LNCAP (cell line): ENCODE data around the gene COA1.

Experiments
- CTCF ChIP-seq: fragments of 450-650 bp; IDR thresholded peaks from 2 replicates; pipeline ENCODE4 v1.5.1; 2017; ENCODE audit warnings: mild to moderate bottlenecking

Gene COA1

GRCh38 chr7:43612599-43613589, 116.4 kb downstream of the COA1 start:
- no peak for TF ChIP-seq CTCF

DNA sequence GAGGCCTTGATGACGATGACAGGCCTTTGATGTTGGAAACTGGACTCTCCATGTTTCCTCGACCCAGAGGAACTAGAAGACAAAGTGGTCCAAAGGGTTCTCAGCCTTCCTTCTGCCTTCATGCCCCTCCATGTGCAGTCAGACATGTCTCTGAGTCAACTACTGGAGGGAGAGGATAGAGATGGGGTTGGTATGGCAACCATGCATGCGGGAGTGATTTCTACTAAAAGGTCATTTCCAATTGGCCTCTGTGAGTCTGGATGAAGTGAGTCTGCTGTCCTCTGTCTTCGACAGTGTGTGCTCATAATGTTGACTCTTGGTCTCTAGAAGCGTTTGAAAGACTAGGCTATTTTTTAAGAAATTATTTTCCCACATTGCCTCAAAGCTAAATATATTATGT, 117.2 kb downstream of the COA1 start:
- TF ChIP-seq CTCF = no peak

DNA sequence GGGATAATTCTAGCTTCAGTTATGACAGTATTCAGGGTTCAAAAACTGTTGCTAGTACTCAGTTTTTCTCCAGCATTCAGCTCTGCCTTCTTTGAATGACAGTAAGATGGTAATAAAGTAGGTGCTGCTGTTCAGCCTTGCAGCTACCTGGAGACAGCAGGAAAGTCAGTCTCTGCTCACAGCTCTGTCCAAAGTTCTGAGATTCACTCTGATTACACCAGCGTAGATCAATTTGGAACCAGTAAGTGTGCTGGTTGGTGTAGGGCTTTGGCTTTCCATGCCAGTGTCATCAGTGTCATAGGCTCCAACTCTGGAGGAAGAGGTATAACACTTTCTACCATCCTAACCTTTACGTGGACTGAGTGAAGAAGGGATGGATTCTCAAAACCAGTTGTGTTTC, 120.2 kb downstream of the COA1 start:
- no peak for TF ChIP-seq CTCF

- no peak for TF ChIP-seq CTCF
Observed at GRCh38 chr7:43604251-43604650, 125.1 kb downstream of the COA1 start.

- no peak for TF ChIP-seq CTCF
Observed at GRCh38 chr7:43602256-43602655, 127.1 kb downstream of the COA1 start.

- no peak for TF ChIP-seq CTCF
Observed at GRCh38 chr7:43600056-43600455, 129.3 kb downstream of the COA1 start.

DNA sequence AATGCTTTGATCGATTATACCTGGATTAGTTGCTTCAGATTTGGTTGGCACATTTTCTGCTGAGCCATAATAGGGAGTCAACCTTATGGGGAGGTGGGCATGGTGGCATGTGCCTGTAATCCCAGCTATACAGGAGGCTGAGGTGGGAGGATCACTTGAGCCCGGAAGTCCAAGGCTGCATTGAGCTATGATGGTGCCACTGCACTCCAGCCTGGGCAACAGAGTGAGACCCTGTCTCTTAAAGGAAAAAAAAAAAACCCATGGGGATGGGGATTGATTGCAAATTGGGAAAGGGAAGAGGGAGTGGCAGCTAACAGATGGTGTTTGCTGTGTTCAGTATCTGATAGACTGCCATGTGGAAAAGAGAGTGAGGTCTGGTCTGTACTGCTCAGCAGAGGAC, 135.3 kb downstream of the COA1 start:
- no peak for TF ChIP-seq CTCF
